HG03432 (cell line): ENCODE results near the gene ZEB2.

Source experiments
- ATAC-seq: cut with Tn5 transposase; IDR thresholded peaks from one replicate; pipeline ENCODE4 v1.9.1; 2021; ENCODE audit warnings: mild to moderate bottlenecking, moderate library complexity; ENCODE audit not compliant: unreplicated experiment

The ZEB2 gene

GRCh38 chr2:144472046-144472412 is 47.9 kb downstream of the ZEB2 start:
- ATAC-seq = no peak

GRCh38 chr2:144471305-144472045 is 48.4 kb downstream of the ZEB2 start:
- peak; percentile 86 for ATAC-seq

- ATAC-seq = no peak
Measured at GRCh38 chr2:144470816-144471215, 49.1 kb downstream of the ZEB2 start.

- no peak for ATAC-seq
Measured at GRCh38 chr2:144470334-144470733, 49.6 kb downstream of the ZEB2 start.

- ATAC-seq = no peak
Measured at GRCh38 chr2:144469798-144470197, 50.1 kb downstream of the ZEB2 start.

GRCh38 chr2:144468823-144469595 is 50.9 kb downstream of the ZEB2 start:
- no peak for ATAC-seq

- no peak for ATAC-seq
Measured at GRCh38 chr2:144467502-144468137, 52.3 kb downstream of the ZEB2 start.

- ATAC-seq = no peak
Measured at GRCh38 chr2:144466637-144467036, 53.3 kb downstream of the ZEB2 start.

GRCh38 chr2:144465749-144466148 is 54.2 kb downstream of the ZEB2 start:
- no peak for ATAC-seq

- ATAC-seq = no peak
Measured at GRCh38 chr2:144464730-144465129, 55.2 kb downstream of the ZEB2 start.

GRCh38 chr2:144463266-144463665 is 56.7 kb downstream of the ZEB2 start:
- no peak for ATAC-seq

- ATAC-seq = no peak
Measured at GRCh38 chr2:144462266-144462665, 57.7 kb downstream of the ZEB2 start.

GRCh38 chr2:144461308-144461766 is 58.6 kb downstream of the ZEB2 start:
- ATAC-seq = no peak

GRCh38 chr2:144460727-144461307 is 59.1 kb downstream of the ZEB2 start:
- no peak for ATAC-seq

- no peak for ATAC-seq
Measured at GRCh38 chr2:144459937-144460336, 60.0 kb downstream of the ZEB2 start.

- ATAC-seq = no peak
Measured at GRCh38 chr2:144459286-144459685, 60.6 kb downstream of the ZEB2 start.

- ATAC-seq = no peak
Measured at GRCh38 chr2:144458541-144458940, 61.4 kb downstream of the ZEB2 start.

GRCh38 chr2:144456680-144457079 is 63.2 kb downstream of the ZEB2 start:
- ATAC-seq = peak; percentile 73

- no peak for ATAC-seq
Measured at GRCh38 chr2:144455987-144456386, 63.9 kb downstream of the ZEB2 start.

GRCh38 chr2:144454466-144455287 is 65.2 kb downstream of the ZEB2 start:
- ATAC-seq = peak; percentile 67
